NCI-H2196 treated with DMSO at 0.1 percent for 48 hours (cell line): ENCODE results near the gene TUBA1C.

Experiments
- DNase-seq: peaks from one replicate; lab custom pipeline; 2025; ENCODE audit not compliant: unreplicated experiment; lab: John Stamatoyannopoulos, UW

Gene TUBA1C

GRCh38 chr12:49264873-49265792 lies at the start of gene TUBA1C:
Gene TUBA1C (plus strand): TSS chr12:49265082. CDS start chr12:49265182, 100 bp downstream.
- DNase-seq: peak; percentile 73

GRCh38 chr12:49219417-49220026 lies 45.4 kb upstream of the TUBA1C start:
- DNase-seq: no peak

- no peak for DNase-seq
Observed at GRCh38 chr12:49220972-49221371, 43.9 kb upstream of the TUBA1C start.

- no peak for DNase-seq
Observed at GRCh38 chr12:49223122-49223521, 41.8 kb upstream of the TUBA1C start.

GRCh38 chr12:49223590-49224369 lies 41.1 kb upstream of the TUBA1C start:
- no peak for DNase-seq

DNA sequence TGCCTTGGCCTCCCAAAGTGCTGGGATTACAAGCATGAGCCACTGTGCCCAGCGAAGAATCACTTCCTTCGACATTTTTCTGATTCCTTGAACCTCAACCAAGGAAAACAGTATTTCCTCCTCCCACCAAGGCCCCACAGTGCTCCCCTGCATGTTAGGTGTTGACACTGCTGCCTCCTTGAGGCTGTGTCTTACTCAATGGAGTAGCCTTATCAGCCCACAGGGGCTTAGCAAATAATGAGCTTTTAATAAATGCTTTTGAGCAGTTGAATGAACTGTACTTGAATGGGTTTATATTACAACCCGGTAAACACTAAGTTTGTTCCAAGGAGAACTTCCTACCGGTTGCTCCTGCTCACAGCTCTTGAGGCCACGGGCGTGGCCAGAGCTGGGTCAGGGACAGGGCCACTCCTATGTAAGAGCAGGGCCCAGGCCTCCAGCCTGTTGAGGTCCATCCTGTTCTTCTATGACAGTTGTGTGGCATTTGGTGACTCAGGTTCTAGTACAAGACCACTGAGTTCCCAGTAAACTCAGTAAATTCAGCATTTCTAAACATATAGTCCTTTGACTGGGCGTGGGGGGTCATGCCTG lies 39.2 kb upstream of the TUBA1C start:
- no peak for DNase-seq

DNA sequence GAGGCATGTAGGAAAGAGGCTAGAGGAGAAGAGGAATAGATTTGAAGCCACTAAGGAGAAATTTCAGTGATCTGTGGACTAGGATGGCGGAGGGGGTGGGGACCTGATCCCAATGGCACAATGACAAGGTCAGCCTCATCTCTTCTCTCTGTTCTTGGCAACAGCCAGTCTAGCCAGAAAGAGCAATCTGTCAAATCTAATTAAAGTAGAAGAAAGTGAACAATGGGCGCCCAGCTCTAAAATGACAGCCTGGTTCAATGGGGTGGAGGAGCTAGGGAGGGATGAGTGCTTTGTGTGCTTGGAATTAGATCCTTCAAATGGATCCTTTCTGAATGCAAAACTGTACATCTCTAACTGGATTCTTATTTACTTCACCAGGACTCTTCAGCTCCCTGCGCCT lies 37.2 kb upstream of the TUBA1C start:
- DNase-seq: no peak

DNA sequence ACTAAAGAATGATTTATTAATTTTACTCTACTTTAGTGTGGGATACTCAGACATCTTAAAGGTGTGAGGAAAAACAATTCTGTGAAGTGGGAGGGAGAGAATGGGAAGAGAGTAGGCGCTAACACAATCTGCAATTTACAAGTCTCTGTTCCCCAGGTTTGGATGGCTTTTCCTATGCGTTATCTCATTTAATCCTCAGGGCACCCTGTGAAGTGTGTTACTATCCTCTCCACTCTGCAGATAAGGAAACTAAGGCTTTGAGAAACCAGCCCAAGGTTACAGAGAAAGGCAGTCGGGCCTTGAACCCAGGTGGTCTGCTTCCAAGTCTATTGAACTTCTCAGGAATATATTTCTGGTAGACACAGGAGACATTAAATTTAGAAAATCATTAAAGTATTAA lies 36.2 kb upstream of the TUBA1C start:
- DNase-seq: no peak

DNA sequence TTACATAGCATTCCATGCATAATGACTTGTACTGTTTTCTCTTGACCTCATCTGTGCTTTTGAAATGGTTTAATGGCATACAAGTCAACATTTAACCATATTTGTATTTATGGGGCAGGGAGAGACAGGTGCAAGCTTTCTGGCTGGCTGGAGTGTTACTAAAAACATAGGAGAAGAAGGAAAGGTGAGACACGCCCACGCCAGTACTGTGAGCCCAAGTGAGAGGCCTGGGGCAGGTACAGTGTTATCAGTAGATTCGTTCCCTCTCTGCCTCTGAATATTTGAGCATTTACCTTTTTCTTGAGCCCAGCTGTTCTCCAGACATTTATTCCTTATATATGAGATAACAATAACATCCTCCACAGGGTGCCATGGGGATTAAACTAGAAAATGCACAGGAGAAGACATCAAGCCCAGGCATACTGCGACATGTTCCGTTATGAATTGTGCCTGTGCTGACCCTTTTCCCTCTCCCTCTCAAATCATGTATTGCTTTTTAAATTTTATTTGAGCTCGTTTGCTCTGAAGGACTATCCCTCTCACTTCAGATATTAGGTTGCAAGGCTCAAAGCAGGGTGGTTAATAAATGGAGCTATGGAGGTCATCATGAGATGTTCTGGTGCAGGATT lies 34.6 kb upstream of the TUBA1C start:
- DNase-seq: no peak

- DNase-seq: no peak
Observed at GRCh38 chr12:49230805-49231194, 34.1 kb upstream of the TUBA1C start.

- peak; percentile 52 for DNase-seq
Observed at GRCh38 chr12:49231878-49232655, 32.8 kb upstream of the TUBA1C start.

GRCh38 chr12:49232940-49233841 lies 31.7 kb upstream of the TUBA1C start:
- peak; percentile 54 for DNase-seq

DNA sequence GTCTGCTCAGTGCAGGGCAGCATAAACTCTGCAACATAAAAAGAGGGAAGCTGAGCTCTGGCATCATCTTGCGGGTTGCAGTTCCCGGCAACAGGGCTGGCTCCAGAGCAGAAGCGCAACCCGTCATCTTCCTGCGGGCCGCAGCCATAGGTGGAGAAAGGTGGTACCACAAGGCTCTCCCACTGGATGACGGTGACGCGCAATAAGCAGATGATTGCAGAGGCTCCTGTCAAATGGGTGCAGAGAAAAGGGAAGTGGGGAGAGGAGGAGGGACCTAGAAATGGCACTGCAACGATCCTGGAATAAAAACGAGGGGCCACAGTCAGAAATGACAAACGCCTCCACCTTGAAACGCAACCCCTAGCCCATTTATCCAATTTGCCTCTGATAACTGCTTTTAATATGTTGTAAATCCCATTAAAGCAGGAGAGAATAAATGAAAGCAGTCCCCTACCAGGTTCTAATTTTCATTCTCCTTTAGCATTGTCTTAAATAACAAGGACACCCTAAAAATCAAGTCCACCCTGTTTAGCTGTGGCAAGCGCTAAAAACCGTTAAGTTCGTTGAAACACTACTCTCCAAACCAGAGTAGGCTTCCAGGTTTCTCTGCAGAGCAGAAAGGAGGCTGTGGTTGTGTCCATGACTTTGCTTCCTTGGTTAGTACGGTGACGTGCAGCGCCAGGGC lies 30.9 kb upstream of the TUBA1C start:
- no peak for DNase-seq

DNA sequence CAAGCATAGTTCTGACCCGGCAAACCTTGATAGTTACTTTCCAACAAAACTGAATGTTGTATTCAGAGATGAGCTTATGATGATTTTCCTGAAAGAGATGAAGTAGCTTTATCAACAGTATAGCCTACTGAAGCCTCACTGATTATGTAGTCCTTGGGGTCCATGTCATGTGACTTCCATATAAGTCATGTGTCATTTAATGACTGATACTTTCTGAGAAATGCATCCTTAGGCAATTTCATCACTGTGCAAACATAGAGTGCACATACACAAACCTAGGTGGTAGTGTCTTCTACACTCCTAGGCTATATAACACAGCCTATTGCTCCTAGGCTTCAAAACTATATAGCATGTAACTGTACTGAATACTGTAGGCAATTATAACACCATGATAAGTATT lies 28.5 kb upstream of the TUBA1C start:
- no peak for DNase-seq

- DNase-seq: no peak
Observed at GRCh38 chr12:49243631-49244030, 21.3 kb upstream of the TUBA1C start.

DNA sequence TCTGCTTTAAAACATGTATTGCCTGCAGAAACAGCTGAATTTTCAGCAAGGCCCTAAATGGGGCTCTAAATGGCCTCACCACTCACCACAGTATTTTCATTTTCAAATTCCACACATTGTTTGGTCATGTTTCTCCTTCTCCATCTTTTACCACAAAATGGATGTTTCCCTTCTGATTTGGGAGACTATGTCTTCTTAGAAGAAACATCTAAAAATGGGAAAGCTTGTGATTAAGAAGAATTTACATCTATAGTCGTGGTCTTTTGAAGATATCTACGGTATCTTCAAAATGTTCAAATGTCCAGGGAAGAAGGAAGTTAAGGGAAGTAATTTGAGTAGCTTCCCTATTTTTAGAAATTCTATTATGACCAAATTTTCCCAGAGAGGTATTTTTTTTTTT lies 20.7 kb upstream of the TUBA1C start:
- DNase-seq: no peak

DNA sequence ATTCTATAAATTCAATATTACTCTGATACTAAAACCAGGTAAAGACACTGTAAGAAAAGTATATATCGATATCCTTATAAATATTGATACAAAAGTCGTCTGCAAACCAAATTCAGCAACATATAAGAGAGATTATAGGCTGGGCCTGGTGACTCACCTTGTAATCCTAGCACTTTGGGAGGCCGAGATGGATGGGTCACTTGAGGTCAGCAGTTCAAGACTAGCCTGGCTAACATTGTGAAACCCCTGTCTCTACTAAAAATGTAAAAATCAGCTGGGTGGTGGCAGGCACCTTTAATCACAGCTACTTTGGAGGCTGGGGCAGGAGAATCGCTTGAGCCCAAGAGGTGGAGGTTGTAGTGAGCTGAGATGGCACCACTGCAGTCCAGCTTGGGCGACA lies 13.5 kb upstream of the TUBA1C start:
- DNase-seq: no peak

- no peak for DNase-seq
Observed at GRCh38 chr12:49253033-49253623, 11.8 kb upstream of the TUBA1C start.
